Endothelial cell (in vitro differentiated cells): Measurements from ENCODE around the gene CD164. TPM values are rescaled to one million over a fixed set of nuclear protein-coding genes. Genes with fewer than 3 reads are reported as not detected.
A peak's percentile ranks its signal among the peaks of the same experiment; 100 is the strongest.

Experiments
- DNase-seq: peaks from one replicate; pipeline ENCODE4 v3.0.0; 2021; ENCODE audit warnings: low spot score
- H3K27ac Mint-ChIP-seq: one replicate; pipeline ENCODE4 v1.8.0; 2021; ENCODE audit warnings: mixed read lengths, inconsistent platforms; ENCODE audit not compliant: unreplicated experiment
- H3K27me3 Mint-ChIP-seq: one replicate; pipeline ENCODE4 v1.8.0; 2021; ENCODE audit warnings: mild to moderate bottlenecking, moderate library complexity, mixed read lengths, inconsistent platforms; ENCODE audit not compliant: unreplicated experiment
- H3K36me3 Mint-ChIP-seq: one replicate; pipeline ENCODE4 v1.8.0; 2021; ENCODE audit warnings: mild to moderate bottlenecking, low read depth, mixed read lengths, inconsistent platforms; ENCODE audit not compliant: unreplicated experiment
- H3K4me1 Mint-ChIP-seq: one replicate; pipeline ENCODE4 v1.8.0; 2021; ENCODE audit warnings: mild to moderate bottlenecking, mixed read lengths, inconsistent platforms; ENCODE audit not compliant: unreplicated experiment
- H3K4me3 Mint-ChIP-seq: one replicate; pipeline ENCODE4 v1.8.0; 2021; ENCODE audit warnings: mild to moderate bottlenecking, mixed read lengths, inconsistent platforms; ENCODE audit not compliant: unreplicated experiment
- H3K9me3 Mint-ChIP-seq: one replicate; pipeline ENCODE4 v1.8.0; 2021; ENCODE audit warnings: mixed read lengths, inconsistent platforms; ENCODE audit not compliant: unreplicated experiment
- CTCF ChIP-seq: fragments of 200-600 bp; sonication (generic); IDR thresholded peaks from one replicate; pipeline ENCODE4 v1.5.0; 2021; ENCODE audit warnings: antibody characterized with exemption; ENCODE audit not compliant: unreplicated experiment
- total RNA-seq: library from RNA; stranded (reverse); fragmentation: NEBNext Ultra II Directional; extraction: Animal tissue kit (Norgen Biotek cat#: 25700); gene quantifications from one replicate; pipeline ENCODE4 v1.2.1, GENCODE V29; 2021; ENCODE audit not compliant: unreplicated experiment

Gene CD164
- total RNA-seq, 1 donor from 2014 or later, result 220 TPM

GRCh38 chr6:109381061-109381746 lies 1.1 kb downstream of the CD164 start:
- Mint-ChIP-seq H3K4me3 (peak overlapping the region; percentile 96), H3K9me3 (no peaks in the 10 kb centered on the region), H3K27me3 (peaks cover 10% of the 10 kb centered on the region), H3K36me3 (peaks cover 13% of the 10 kb centered on the region), H3K27ac (peak overlapping the region; percentile 91), H3K4me1 (peaks cover 39% of the 10 kb centered on the region)
- no peak for DNase-seq
- no peak for TF ChIP-seq CTCF

DNA sequence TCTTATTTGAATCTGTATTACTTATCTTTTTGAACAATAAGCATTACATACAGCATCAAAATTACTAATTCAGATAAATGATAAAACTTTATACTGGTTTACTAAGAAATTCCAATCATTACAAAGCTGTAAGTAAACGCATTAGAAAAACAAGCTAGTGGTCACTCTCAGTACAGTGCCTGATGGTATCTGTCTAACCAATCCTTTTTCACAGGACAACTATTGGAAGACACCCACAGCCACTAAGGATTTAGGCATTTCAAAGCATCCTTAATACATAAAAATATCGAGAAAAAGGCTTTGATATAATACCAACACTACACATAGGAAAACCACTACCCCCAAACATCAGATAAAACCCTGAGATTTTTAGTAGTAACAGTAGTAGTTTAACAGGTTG lies 2.6 kb downstream of the CD164 start:
- H3K27me3 Mint-ChIP-seq, result peaks cover 11% of the 10 kb centered on the region
- DNase-seq, result no peak
- peak overlapping the region; percentile 96 for H3K4me3 Mint-ChIP-seq
- no peak overlapping the region for H3K27ac Mint-ChIP-seq
- peaks cover 18% of the 10 kb centered on the region for H3K36me3 Mint-ChIP-seq
- no peak for TF ChIP-seq CTCF
- H3K4me1 Mint-ChIP-seq, result peaks cover 40% of the 10 kb centered on the region
- no peaks in the 10 kb centered on the region for H3K9me3 Mint-ChIP-seq

DNA sequence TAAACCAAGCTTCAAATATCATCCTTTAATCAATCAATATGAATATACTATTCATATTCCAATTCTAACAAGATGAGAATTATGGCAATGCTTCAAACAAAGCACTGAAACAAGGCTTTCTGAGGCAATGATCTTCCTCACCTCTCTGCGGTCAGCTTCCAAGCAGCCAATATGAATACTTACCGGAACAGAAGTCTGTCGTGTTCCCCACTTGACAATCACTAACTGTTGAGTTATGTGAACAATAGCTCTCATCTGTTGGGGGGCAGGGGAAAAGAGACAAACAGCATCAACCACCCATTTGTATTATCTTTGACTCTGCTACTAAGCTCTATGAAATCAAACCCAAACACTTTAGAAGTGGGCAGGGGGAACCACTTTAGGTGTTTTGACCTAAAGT lies 4.5 kb downstream of the CD164 start:
- DNase-seq, result no peak
- peaks cover 33% of the 10 kb centered on the region for H3K36me3 Mint-ChIP-seq
- H3K9me3 Mint-ChIP-seq, result no peaks in the 10 kb centered on the region
- peaks cover 29% of the 10 kb centered on the region for H3K4me1 Mint-ChIP-seq
- no peak for TF ChIP-seq CTCF
- H3K4me3 Mint-ChIP-seq, result peak overlapping the region; percentile 13
- no peak overlapping the region for H3K27ac Mint-ChIP-seq
- peaks cover 4% of the 10 kb centered on the region for H3K27me3 Mint-ChIP-seq

GRCh38 chr6:109374326-109374892 lies 7.9 kb downstream of the CD164 start:
- Mint-ChIP-seq H3K27me3 (peaks cover 2% of the 10 kb centered on the region), H3K4me1 (peaks cover 15% of the 10 kb centered on the region), H3K4me3 (peak overlapping the region; percentile 33), H3K36me3 (peaks cover 40% of the 10 kb centered on the region), H3K27ac (no peak overlapping the region), H3K9me3 (no peaks in the 10 kb centered on the region)
- DNase-seq, result no peak
- TF ChIP-seq CTCF, result no peak

DNA sequence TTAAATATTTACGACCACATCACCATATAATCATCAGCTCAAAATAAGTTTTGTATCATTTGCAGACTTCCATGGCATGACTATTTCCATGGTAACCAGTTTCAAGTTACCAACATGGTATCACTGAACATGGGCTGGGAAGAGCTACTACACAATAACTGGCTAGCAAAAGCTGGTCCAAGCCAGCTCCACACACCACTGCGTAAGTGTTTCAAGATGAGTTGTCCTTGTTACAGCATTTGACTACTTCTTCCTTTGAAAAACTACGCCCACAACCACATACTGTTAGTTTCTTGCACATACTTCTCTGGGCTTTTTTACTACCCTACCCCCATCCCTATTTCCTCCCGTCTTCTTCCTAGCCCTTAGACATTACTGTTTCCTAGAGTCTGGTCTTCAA lies 8.5 kb downstream of the CD164 start:
- TF ChIP-seq CTCF, result no peak
- peaks cover 9% of the 10 kb centered on the region for H3K4me1 Mint-ChIP-seq
- peaks cover 2% of the 10 kb centered on the region for H3K27me3 Mint-ChIP-seq
- no peak for DNase-seq
- H3K27ac Mint-ChIP-seq, result no peak overlapping the region
- peaks cover 36% of the 10 kb centered on the region for H3K36me3 Mint-ChIP-seq
- no peak overlapping the region for H3K4me3 Mint-ChIP-seq
- no peaks in the 10 kb centered on the region for H3K9me3 Mint-ChIP-seq
